GM19467 (cell line): ENCODE measurements around the gene EPHA4.

Experiments
- ATAC-seq: cut with Tn5 transposase; IDR thresholded peaks from one replicate; pipeline ENCODE4 v1.9.1; 2021; ENCODE audit warnings: mild to moderate bottlenecking, moderate library complexity; ENCODE audit not compliant: unreplicated experiment

EPHA4 gene

GRCh38 chr2:221370076-221370856 lies 201.8 kb downstream of the EPHA4 start:
- no peak for ATAC-seq
